ENCODE measurements around the gene HCN4. TPM values are rescaled to one million over a fixed set of nuclear protein-coding genes. Genes with fewer than 3 reads are reported as not detected.

Gene HCN4
- total and polyA plus RNA-seq, 2 experiments from 2014 or later: 2.4 to 10.6 TPM

DNA sequence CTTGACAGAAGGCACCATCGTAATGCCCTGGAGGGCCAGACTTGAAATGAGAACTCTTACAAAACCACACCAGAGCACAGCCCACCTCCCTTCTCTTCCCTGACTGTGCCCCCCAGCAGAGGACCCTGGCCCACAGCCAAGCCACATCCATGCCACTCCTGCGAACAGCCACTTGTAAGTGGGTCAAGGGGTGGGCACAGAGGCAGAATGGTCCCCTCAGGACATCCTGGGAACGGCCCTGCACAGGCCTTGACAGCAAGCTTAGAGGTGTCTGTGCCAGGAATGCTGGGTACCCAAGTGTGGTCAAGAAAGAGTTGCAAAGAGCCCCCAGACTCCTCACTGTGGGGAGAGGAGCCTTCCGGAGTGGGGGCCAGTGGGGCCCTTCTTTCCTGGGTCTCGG is 33.3 kb downstream of the HCN4 start:
- no peaks in the 10 kb centered on the region for H3F3A ChIP-seq (replicated peaks; ENCODE audit: low read depth)
- H4K20me1 ChIP-seq (replicated peaks; ENCODE audit: insufficient read depth): no peaks in the 10 kb centered on the region; the same call in 1 of the 2 replicates
- no peaks in the 10 kb centered on the region for H3K79me2 ChIP-seq (replicated peaks; ENCODE audit: insufficient read depth)
- Mint-ChIP-seq H3K4me3 (no peak overlapping the region), H3K9me3 (no peaks in the 10 kb centered on the region), H3K4me1 (peaks cover 3% of the 10 kb centered on the region; the same call in 2 of the 3 replicates), H3K27ac (no peak overlapping the region), H3K27me3 (ENCODE audit: insufficient read depth, low read depth, poor library complexity) (no peaks in the 10 kb centered on the region), H3K36me3 (ENCODE audit: low read depth) (no peaks in the 10 kb centered on the region; the same call in 1 of the 3 replicates)
- TF ChIP-seq CREB1 (CRISPR knock-in tag; IDR thresholded peaks at IDR 0.05; ENCODE audit: low read depth) (no peak), EZH2phosphoT487 (IDR thresholded peaks at IDR 0.05; ENCODE audit: unreplicated experiment) (no peak), EZH2 (IDR thresholded peaks at IDR 0.05; ENCODE audit: low read depth, unreplicated experiment) (no peak)
- TF ChIP-seq, protein P1, sequence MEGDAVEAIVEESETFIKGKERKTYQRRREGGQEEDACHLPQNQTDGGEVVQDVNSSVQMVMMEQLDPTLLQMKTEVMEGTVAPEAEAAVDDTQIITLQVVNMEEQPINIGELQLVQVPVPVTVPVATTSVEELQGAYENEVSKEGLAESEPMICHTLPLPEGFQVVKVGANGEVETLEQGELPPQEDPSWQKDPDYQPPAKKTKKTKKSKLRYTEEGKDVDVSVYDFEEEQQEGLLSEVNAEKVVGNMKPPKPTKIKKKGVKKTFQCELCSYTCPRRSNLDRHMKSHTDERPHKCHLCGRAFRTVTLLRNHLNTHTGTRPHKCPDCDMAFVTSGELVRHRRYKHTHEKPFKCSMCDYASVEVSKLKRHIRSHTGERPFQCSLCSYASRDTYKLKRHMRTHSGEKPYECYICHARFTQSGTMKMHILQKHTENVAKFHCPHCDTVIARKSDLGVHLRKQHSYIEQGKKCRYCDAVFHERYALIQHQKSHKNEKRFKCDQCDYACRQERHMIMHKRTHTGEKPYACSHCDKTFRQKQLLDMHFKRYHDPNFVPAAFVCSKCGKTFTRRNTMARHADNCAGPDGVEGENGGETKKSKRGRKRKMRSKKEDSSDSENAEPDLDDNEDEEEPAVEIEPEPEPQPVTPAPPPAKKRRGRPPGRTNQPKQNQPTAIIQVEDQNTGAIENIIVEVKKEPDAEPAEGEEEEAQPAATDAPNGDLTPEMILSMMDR (conservative IDR thresholded peaks at IDR 0.05; ENCODE audit: low read depth in 2 of 2): no peak
- no peaks in the 10 kb centered on the region for H3K27me3 ChIP-seq (ENCODE audit: insufficient read depth)
- DNase-seq (ENCODE audit: low spot score) (no peak), ATAC-seq (no peak)
- H2AFZ ChIP-seq: no peak overlapping the region
- no peak overlapping the region for H3K27ac ChIP-seq (ENCODE audit: low read depth)
- no peak overlapping the region for H3K4me3 ChIP-seq
- no peaks in the 10 kb centered on the region for H3K9me2 ChIP-seq (ENCODE audit: insufficient read depth)
- H3K36me3 ChIP-seq (ENCODE audit: insufficient read depth): no peaks in the 10 kb centered on the region
- peaks cover 3% of the 10 kb centered on the region for H3K4me1 ChIP-seq (ENCODE audit: insufficient read depth)
- H3K4me2 ChIP-seq: no peak overlapping the region

DNA sequence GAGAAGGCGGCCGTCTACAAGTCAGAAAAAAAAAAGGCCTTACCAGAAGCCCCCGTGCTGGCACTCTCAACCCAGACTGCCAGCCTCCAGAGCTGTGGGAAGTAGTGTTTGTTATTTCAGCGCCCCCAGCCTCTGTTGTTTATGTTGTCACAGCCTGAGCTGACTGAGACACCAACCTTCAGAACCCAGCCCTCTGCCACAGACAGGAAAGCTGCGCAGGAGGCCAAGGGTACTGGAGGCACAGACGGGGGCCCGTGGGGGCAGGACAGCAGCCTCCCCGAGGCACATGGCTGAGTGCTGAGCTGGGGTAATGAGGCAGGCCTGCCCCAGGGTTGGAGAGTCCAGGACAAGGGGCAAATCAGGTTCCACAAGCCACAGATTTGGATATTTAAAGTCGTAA is 33.7 kb downstream of the HCN4 start:
- H3K4me3 Mint-ChIP-seq: no peak overlapping the region
- H3K4me1 Mint-ChIP-seq: peaks cover 7% of the 10 kb centered on the region
- Histone ChIP-seq H3K4me1 (ENCODE audit: insufficient read depth) (peaks cover 3% of the 10 kb centered on the region), H3K79me2 (replicated peaks; ENCODE audit: insufficient read depth) (no peaks in the 10 kb centered on the region), H3K4me3 (no peak overlapping the region), H3K36me3 (ENCODE audit: insufficient read depth) (no peaks in the 10 kb centered on the region), H3K4me2 (no peak overlapping the region), H3F3A (replicated peaks; ENCODE audit: low read depth) (no peaks in the 10 kb centered on the region), H3K27ac (ENCODE audit: low read depth) (no peak overlapping the region), H3K9me2 (ENCODE audit: insufficient read depth) (no peaks in the 10 kb centered on the region), H4K20me1 (replicated peaks; ENCODE audit: insufficient read depth) (no peaks in the 10 kb centered on the region; the same call in 1 of the 2 replicates), H3K27me3 (ENCODE audit: insufficient read depth) (no peaks in the 10 kb centered on the region), H2AFZ (no peak overlapping the region)
- H3K36me3 Mint-ChIP-seq (ENCODE audit: low read depth): no peaks in the 10 kb centered on the region; the same call in 1 of the 3 replicates
- H3K9me3 Mint-ChIP-seq: no peaks in the 10 kb centered on the region
- ATAC-seq (no peak), DNase-seq (ENCODE audit: low spot score) (no peak)
- TF ChIP-seq POLR2AphosphoS5 (IDR thresholded peaks at IDR 0.05; ENCODE audit: low read depth): no peak
- TF ChIP-seq, protein P2, sequence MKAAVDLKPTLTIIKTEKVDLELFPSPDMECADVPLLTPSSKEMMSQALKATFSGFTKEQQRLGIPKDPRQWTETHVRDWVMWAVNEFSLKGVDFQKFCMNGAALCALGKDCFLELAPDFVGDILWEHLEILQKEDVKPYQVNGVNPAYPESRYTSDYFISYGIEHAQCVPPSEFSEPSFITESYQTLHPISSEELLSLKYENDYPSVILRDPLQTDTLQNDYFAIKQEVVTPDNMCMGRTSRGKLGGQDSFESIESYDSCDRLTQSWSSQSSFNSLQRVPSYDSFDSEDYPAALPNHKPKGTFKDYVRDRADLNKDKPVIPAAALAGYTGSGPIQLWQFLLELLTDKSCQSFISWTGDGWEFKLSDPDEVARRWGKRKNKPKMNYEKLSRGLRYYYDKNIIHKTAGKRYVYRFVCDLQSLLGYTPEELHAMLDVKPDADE (IDR thresholded peaks at IDR 0.05): no peak
- no peak for TF ChIP-seq ZNF114 (CRISPR knock-in tag; IDR thresholded peaks at IDR 0.05)
- no peaks in the 10 kb centered on the region for H3K27me3 Mint-ChIP-seq (ENCODE audit: insufficient read depth, low read depth, poor library complexity)
- no peak overlapping the region; the same call in 1 of the 2 replicates for H3K27ac Mint-ChIP-seq

DNA sequence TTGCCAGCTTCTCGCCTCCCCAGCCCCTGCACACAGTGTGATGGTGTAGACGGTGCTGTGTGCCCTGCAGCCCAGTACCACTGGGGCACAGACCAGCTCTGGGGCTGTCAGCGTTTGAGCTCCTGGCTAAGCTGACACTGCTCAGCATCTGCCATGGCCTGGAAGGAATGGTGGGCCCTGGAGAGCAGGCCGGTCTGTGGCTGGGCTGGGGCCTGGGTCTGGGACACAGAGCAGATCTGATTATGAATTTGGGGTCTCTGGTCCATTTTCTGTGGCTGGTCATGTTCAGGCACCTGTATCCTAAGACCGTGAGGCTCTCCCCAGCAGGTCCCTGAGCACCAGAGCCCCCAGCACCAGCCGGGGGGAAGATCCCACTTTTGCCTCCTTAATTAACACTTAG is 34.7 kb downstream of the HCN4 start:
- peaks cover 1% of the 10 kb centered on the region for H3K36me3 Mint-ChIP-seq (ENCODE audit: low read depth)
- TF ChIP-seq ZNF331 (CRISPR knock-in tag; IDR thresholded peaks at IDR 0.05; ENCODE audit: low read depth) (no peak), NANOG (IDR thresholded peaks at IDR 0.05; ENCODE audit: borderline replicate concordance) (no peak), EZH2phosphoT487 (IDR thresholded peaks at IDR 0.05; ENCODE audit: unreplicated experiment) (no peak), CREB1 (CRISPR knock-in tag; IDR thresholded peaks at IDR 0.05; ENCODE audit: low read depth) (no peak), EZH2 (IDR thresholded peaks at IDR 0.05; ENCODE audit: low read depth, unreplicated experiment) (no peak), POLR2AphosphoS5 (IDR thresholded peaks at IDR 0.05; ENCODE audit: low read depth) (no peak)
- TF ChIP-seq, protein P1 (conservative IDR thresholded peaks at IDR 0.05; ENCODE audit: low read depth in 2 of 2): no peak
- TF ChIP-seq, protein P3, sequence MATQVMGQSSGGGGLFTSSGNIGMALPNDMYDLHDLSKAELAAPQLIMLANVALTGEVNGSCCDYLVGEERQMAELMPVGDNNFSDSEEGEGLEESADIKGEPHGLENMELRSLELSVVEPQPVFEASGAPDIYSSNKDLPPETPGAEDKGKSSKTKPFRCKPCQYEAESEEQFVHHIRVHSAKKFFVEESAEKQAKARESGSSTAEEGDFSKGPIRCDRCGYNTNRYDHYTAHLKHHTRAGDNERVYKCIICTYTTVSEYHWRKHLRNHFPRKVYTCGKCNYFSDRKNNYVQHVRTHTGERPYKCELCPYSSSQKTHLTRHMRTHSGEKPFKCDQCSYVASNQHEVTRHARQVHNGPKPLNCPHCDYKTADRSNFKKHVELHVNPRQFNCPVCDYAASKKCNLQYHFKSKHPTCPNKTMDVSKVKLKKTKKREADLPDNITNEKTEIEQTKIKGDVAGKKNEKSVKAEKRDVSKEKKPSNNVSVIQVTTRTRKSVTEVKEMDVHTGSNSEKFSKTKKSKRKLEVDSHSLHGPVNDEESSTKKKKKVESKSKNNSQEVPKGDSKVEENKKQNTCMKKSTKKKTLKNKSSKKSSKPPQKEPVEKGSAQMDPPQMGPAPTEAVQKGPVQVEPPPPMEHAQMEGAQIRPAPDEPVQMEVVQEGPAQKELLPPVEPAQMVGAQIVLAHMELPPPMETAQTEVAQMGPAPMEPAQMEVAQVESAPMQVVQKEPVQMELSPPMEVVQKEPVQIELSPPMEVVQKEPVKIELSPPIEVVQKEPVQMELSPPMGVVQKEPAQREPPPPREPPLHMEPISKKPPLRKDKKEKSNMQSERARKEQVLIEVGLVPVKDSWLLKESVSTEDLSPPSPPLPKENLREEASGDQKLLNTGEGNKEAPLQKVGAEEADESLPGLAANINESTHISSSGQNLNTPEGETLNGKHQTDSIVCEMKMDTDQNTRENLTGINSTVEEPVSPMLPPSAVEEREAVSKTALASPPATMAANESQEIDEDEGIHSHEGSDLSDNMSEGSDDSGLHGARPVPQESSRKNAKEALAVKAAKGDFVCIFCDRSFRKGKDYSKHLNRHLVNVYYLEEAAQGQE (IDR thresholded peaks at IDR 0.05; ENCODE audit: unreplicated experiment): no peak

More for the DNA sequence above, 34.7 kb downstream of the HCN4 start:
- Mint-ChIP-seq H3K27me3 (ENCODE audit: insufficient read depth, low read depth, poor library complexity) (peaks cover 4% of the 10 kb centered on the region), H3K4me1 (peaks cover 7% of the 10 kb centered on the region), H3K4me3 (no peak overlapping the region), H3K27ac (no peak overlapping the region), H3K9me3 (no peaks in the 10 kb centered on the region; the same call in 2 of the 3 replicates)
- peaks cover 3% of the 10 kb centered on the region for H3K4me1 ChIP-seq (ENCODE audit: insufficient read depth)
- DNase-seq (ENCODE audit: low spot score) (no peak), ATAC-seq (no peak)
- no peak overlapping the region for H3K4me3 ChIP-seq
- H3K4me2 ChIP-seq: no peak overlapping the region
- H3K36me3 ChIP-seq (ENCODE audit: insufficient read depth): no peaks in the 10 kb centered on the region
- H4K20me1 ChIP-seq (replicated peaks; ENCODE audit: insufficient read depth): no peaks in the 10 kb centered on the region; the same call in 1 of the 2 replicates
- H3F3A ChIP-seq (replicated peaks; ENCODE audit: low read depth): no peaks in the 10 kb centered on the region
- H3K79me2 ChIP-seq (replicated peaks; ENCODE audit: insufficient read depth): no peaks in the 10 kb centered on the region
- no peaks in the 10 kb centered on the region for H3K27me3 ChIP-seq (ENCODE audit: insufficient read depth)
- no peaks in the 10 kb centered on the region for H3K9me2 ChIP-seq (ENCODE audit: insufficient read depth)
- no peak overlapping the region for H2AFZ ChIP-seq
- no peak overlapping the region for H3K27ac ChIP-seq (ENCODE audit: low read depth)

Data from GM23338 (cell line).